ENCODE data around the gene OGFOD1. TPM values are rescaled to one million over a fixed set of nuclear protein-coding genes. Genes with fewer than 3 reads are reported as not detected.

The OGFOD1 gene
- total RNA-seq, 1 experiment from 2014 or later = 51.6 TPM

DNA sequence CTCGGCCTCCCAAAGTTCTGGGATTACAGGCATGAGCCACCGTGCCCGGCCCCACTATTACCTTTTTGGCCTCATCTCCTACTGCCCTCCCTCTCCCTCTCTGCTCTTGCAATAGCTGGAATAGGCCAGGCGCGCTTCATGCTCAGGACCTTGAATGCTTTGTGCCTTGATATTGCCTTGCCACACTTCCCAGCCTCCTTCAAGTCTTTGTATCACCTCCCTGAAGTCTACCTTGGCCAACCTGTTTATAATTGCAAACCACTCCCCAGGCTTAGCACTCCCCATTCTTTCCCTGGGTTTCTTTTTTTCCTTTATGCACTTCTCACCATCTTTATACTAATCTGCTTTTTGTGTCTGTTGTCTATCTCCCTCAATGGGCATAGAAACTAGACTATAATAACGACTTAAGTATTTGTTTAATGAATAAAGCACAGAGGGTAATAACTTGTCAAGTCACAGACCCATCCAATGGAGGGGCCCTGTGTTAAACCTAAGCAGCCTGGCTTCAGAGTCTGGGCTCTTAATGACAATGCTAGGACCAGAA is 6.6 kb downstream of the OGFOD1 start:
- RAD21 ChIA-PET (ENCODE audit: low non-redundant PET in 1 of 2, low total read pairs in 2 of 2, uncharacterized antibody in 2 of 2, unreplicated experiment in 2 of 2) = no interaction called here
- TF ChIP-seq JUND (IDR thresholded peaks at IDR 0.05) (no peak), RAD21 (IDR thresholded peaks at IDR 0.05; ENCODE audit: low read depth) (no peak), MAX (IDR thresholded peaks at IDR 0.05) (no peak), EZH2 (IDR thresholded peaks at IDR 0.05) (no peak), SIN3A (IDR thresholded peaks at IDR 0.05; ENCODE audit: low read depth) (no peak), TCF7L2 (IDR thresholded peaks at IDR 0.05; ENCODE audit: borderline replicate concordance, extremely low read depth, insufficient read depth, insufficient read length) (no peak)
- BruUV-seq (replicated peaks) = no TSS peak
- H3K9ac ChIP-seq (ENCODE audit: low read length) = no peak overlapping the region
- DNase-seq (ENCODE audit: low read depth, low spot score) (no peak), ATAC-seq (no peak)
- no peaks in the 10 kb centered on the region for H4K20me1 ChIP-seq (ENCODE audit: insufficient read depth)
- no peaks in the 10 kb centered on the region for H3K4me1 ChIP-seq (ENCODE audit: control insufficient read depth in 1 of 2, insufficient read depth in 2 of 2, low read length in 2 of 2)
- no peaks in the 10 kb centered on the region for H3K9me2 ChIP-seq (ENCODE audit: insufficient read depth)
- no peak overlapping the region for H3K4me3 ChIP-seq (replicated peaks in 1 of 2; ENCODE audit: low read depth in 1 of 2, low read length in 2 of 2)
- H3K79me2 ChIP-seq (ENCODE audit: insufficient read depth, low read length) = peaks cover 9% of the 10 kb centered on the region
- no peaks in the 10 kb centered on the region for H3K27me3 ChIP-seq (ENCODE audit: insufficient read depth, low read length)
- H3K27ac ChIP-seq (ENCODE audit: low read depth, low read length) = no peak overlapping the region
- no peak overlapping the region for H2AFZ ChIP-seq (ENCODE audit: low read depth, low read length, poor library complexity, severe bottlenecking)
- H3K4me2 ChIP-seq (ENCODE audit: low read length) = no peak overlapping the region
- POLR2A ChIA-PET = no interaction called here
- no peaks in the 10 kb centered on the region for H3K9me3 ChIP-seq (ENCODE audit: control insufficient read depth in 1 of 2, insufficient read depth in 1 of 2, low read depth in 1 of 2, low read length in 2 of 2)
- peaks cover 33 to 43% of the 10 kb centered on the region in 2 experiments; a peak in 3 of 4 replicates for H3K36me3 ChIP-seq (ENCODE audit: control insufficient read depth in 1 of 2, insufficient read depth in 2 of 2, low read length in 2 of 2)
- intact Hi-C loops (cut with micrococcal nuclease) = no loop called here
- CTCF ChIA-PET = no interaction called here

- no peak overlapping the region for H3K4me2 ChIP-seq (ENCODE audit: low read length)
- no peaks in the 10 kb centered on the region for H3K27me3 ChIP-seq (ENCODE audit: insufficient read depth, low read length)
- no peak overlapping the region for H2AFZ ChIP-seq (ENCODE audit: low read depth, low read length, poor library complexity, severe bottlenecking)
- intact Hi-C loops (cut with micrococcal nuclease) = no loop called here
- ChIA-PET RAD21 (ENCODE audit: low non-redundant PET in 1 of 2, low total read pairs in 2 of 2, uncharacterized antibody in 2 of 2, unreplicated experiment in 2 of 2) (no interaction called here), POLR2A (interaction anchor here (1.3 kb wide), 1 partner anchor 9 kb away, joined by 4 read pairs; the partner anchor contains the start of genes NUDT21 and OGFOD1), CTCF (no interaction called here)
- ATAC-seq (no peak), DNase-seq (ENCODE audit: low read depth, low spot score) (no peak)
- peaks cover 40 to 54% of the 10 kb centered on the region in 2 experiments; a peak in 3 of 4 replicates for H3K36me3 ChIP-seq (ENCODE audit: control insufficient read depth in 1 of 2, insufficient read depth in 2 of 2, low read length in 2 of 2)
- BruUV-seq (replicated peaks) = no TSS peak
- no peak overlapping the region for H3K27ac ChIP-seq (ENCODE audit: low read depth, low read length)
- no peaks in the 10 kb centered on the region for H3K9me3 ChIP-seq (ENCODE audit: control insufficient read depth in 1 of 2, insufficient read depth in 1 of 2, low read depth in 1 of 2, low read length in 2 of 2)
- no peaks in the 10 kb centered on the region for H4K20me1 ChIP-seq (ENCODE audit: insufficient read depth)
- H3K79me2 ChIP-seq (ENCODE audit: insufficient read depth, low read length) = no peaks in the 10 kb centered on the region
- no peaks in the 10 kb centered on the region for H3K9me2 ChIP-seq (ENCODE audit: insufficient read depth)
- no peak overlapping the region for H3K9ac ChIP-seq (ENCODE audit: low read length)
- H3K4me1 ChIP-seq (ENCODE audit: control insufficient read depth in 1 of 2, insufficient read depth in 2 of 2, low read length in 2 of 2) = no peaks in the 10 kb centered on the region
- H3K4me3 ChIP-seq (replicated peaks in 1 of 2; ENCODE audit: low read depth in 1 of 2, low read length in 2 of 2) = no peak overlapping the region
- TF ChIP-seq EGR1 (IDR thresholded peaks at IDR 0.05; ENCODE audit: low read depth) = no peak
- TF ChIP-seq JUND (IDR thresholded peaks at IDR 0.05) = no peak
- TF ChIP-seq MAX (IDR thresholded peaks at IDR 0.05) = no peak
- TF ChIP-seq EZH2phosphoT487 (IDR thresholded peaks at IDR 0.05; ENCODE audit: borderline replicate concordance) = no peak
- no peak for TF ChIP-seq SIN3A (IDR thresholded peaks at IDR 0.05; ENCODE audit: low read depth)
- TF ChIP-seq ELF1 (IDR thresholded peaks at IDR 0.05; ENCODE audit: borderline replicate concordance, low read depth) = no peak
Measured at GRCh38 chr16:56460101-56460500, 8.7 kb downstream of the OGFOD1 start.

Measured in HCT116 (cell line).